T follicular helper cell (primary cell): ENCODE results near the gene UBE2D2.
A peak's percentile ranks its signal among the peaks of the same experiment; 100 is the strongest.
"Not testable (repeated sequence)": the region's sequence is repeated elsewhere in the genome, so short reads cannot be mapped to it uniquely, and the experiment has no call there.

Experiments
- DNase-seq: peaks from one replicate; pipeline ENCODE4 v3.0.0-alpha.2; 2020; ENCODE audit warnings: low read depth

Gene UBE2D2

DNA sequence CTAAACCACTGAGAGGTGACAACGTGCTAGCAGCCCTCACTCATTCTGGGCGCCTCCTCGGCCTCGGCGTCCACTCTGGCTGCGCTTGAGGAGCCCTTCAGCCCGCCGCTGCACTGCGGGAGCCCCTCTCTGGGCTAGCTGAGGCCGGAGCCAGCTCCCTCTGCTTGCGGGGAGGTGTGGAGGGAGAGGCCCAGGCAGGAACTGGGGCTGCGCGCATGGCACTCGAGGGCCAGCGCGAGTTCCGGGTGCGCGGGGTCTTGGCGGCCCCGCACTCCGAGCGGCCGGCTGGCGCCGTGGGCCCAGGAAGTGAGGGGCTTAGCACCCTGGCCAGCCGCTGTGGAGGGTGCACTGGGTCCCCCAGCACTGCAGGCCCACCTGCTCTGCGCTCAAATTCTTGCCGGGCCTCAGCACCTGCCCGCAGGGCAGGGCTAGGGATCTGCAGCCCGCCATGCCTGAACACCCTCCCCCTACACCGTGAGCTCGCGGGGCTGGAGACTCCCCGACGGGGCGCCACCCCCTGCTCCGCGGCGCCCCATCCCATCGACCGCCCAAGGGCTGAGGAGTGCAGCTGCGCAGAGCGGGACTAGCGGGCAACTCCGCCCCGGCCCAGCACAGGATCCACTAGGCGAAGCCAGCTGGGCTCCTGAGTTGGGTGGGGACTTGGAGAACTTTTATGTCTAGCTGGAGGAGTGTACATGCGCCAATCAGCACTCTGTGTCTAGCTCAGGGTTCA is 11.8 kb upstream of the UBE2D2 start:
- DNase-seq: no peak

DNA sequence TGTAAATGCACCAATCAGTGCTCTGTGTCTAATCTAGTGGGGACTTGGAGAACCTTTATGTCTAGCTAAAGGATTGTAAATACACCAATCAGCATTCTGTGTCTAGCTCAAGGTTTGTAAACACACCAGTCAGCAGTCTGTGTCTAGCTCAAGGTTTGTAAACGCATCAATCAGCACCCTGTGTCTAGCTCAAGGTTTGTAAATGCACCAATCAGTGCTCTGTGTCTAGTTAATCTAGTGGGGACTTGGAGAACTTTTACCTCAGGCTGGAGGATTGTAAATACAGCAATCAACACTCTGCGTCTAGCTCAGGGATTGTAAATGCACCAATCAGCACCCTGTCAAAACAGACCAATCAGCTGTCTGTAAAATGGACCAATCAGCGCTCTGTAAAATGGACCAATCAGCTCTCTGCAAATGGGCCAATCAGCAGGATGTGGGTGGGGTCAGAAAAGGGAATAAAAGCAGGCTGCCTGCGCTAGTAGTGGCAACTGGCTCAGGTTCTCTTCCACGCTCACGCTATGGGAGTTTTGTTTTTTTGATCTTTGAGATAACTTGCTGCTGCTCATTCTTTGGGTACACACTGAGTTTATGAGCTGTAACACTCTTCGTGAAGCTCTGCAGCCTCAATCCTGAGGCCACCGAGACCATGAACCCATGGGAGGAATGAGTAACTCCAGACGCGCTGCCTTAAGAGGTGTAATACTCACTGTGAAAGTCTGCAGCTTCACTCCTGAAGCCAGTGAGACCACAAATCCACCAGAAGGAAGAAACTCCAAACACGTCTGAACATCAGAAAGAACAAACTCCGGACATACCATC is 10.9 kb upstream of the UBE2D2 start:
- not testable (repeated sequence) for DNase-seq

DNA sequence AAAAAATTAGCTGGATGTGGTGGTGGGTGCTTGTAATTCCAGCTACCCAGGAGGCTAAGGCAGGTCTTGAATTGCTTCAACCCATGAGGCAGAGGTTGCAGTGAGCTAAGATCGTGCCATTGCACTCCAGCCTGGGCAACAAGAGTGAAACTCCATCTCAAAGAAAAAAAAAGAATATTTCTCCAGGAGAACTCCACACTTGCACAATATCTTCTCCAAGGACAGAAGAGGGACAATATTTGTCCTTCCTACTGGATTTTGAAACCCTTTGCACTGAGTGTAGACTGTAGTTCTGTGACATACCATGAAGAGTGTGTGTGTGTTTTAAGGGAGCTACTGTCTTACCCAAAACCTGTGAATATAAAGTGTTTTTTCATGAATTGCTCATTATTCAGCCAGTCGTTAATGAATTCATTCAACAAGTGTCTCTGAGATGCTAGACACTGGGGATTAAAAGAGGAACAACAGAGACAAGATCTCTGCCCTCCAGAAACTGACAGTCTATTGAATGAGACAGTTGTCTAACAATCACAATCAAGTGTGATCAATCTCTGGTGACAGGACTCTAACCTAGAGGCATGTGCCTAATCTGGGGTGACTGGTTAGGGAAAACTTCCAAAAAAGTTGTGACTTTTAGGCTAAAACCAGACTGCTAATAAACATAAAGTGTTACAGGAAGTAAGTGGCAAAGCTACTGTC is 9.8 kb upstream of the UBE2D2 start:
- no peak for DNase-seq

DNA sequence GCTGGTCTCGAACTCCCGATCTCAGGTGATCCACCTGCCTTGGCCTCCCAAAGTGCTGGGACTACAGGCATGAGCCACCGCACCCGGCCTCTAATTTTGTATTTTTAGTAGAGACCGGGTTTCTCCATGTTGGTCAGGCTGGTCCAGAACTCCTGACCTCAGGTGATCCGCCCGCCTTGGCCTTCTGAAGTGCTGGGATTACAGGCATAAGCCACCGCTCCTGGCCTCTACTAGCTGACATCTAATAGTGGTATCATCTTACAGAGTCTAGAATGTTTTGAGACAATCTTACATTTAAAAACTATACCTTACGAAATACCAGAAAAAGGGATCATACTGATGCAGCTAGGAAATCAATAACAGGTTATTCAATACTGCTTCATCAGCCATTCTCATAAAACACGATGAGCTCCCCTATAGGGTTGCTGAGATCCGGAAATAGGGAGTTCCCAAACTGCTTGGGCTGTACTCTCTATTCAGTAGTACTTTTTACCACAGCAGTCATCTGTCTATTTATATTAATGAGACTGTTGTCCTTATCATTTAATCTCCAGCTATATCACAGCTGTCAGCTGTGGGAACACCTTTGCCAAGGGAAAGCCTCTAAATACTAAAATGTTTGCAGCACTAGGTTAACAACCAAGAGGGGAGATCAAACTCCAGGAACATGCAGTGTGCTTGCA is 8.1 kb upstream of the UBE2D2 start:
- no peak for DNase-seq

DNA sequence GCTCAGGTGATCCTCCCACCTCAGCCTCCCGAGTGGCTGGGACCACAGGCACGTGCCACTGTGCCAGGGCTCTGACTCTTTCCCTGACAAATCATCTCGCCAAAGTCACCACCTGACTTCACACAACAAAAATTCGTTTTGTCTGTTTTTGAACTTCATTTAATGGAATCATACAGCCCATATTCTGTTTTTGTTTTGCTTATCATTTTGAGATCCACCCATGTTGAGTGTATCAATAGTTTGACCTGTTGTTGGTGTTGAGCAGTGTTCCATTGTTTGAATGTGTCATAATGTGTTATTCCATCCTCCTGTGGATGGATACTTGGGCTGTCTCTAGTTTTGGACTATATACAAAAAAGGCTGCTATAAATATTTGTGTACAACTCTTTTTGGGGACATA is 6.9 kb upstream of the UBE2D2 start:
- no peak for DNase-seq

DNA sequence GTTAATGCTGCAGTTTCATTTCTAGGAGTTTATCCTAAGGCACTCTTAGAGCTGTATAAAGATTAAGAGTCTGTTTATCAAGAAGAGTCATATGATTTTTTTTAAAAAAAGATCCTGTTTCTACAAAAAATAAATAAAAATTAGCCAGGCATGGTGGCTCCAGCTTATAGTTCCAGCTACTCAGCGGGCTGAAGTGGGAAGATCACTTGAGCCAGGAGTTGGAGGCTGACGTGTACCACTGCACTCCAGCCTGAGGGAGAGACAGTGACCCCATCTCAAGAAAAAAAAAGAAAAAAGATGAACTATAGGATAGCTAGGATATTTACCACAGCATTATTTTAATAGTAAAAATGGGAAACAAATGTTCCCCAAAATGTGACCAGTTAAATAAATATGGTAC is 3.3 kb upstream of the UBE2D2 start:
- DNase-seq: no peak

DNA sequence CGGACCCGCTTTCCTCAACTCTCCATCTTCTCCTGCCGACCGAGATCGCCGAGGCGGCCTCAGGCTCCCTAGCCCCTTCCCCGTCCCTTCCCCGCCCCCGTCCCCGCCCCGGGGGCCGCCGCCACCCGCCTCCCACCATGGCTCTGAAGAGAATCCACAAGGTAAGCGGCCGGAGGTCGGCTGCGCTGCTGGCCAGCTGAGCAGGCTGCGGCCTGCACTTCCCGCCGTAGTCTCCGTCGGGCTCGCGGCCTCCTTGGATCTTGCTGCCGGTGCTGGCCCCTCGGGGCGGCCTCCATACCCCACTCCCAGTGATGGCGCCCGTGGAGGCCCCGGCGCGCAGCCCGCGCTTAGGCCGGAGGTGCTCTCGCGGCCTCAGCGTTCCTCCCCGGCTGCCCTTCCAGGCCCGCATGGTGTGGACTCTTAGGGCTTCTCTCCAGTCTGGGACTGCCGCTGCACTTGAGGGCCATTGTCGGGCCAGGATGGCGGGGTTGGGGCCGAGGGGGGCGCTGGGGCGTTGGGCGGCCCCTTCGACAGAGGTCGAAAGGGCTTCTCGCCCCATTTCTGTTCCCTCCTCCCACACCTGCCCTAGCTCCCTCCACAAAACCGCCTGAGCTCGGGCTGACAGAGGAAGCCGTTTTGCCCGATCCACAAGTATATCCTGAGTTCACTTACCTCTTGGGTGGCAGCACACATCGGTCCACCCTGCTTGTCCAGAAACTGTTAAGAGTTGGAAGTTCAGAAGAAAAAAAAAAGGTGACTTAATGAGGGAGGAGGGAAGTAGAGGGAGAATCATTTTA is 714 bp downstream of the UBE2D2 start:
- DNase-seq: peak; percentile 49

DNA sequence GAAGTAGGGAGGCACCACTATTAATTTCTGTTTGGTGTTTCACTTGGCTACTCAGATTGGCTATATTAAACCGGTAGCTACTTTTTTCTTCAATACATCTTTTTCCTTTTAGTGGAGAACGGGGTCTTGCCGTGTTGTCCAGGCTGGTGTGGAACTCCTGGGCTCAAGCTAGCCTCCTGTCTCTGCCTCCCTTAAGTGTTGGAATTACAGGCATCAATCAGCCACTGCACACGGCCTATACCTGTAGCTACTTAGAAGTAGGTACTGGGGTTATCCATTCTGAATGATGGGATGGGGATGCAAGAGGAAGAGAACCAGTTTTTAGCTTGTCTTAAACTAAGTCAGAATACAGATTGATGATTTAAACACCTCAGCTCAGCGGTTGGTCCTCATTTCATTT is 1.7 kb downstream of the UBE2D2 start:
- DNase-seq: no peak

DNA sequence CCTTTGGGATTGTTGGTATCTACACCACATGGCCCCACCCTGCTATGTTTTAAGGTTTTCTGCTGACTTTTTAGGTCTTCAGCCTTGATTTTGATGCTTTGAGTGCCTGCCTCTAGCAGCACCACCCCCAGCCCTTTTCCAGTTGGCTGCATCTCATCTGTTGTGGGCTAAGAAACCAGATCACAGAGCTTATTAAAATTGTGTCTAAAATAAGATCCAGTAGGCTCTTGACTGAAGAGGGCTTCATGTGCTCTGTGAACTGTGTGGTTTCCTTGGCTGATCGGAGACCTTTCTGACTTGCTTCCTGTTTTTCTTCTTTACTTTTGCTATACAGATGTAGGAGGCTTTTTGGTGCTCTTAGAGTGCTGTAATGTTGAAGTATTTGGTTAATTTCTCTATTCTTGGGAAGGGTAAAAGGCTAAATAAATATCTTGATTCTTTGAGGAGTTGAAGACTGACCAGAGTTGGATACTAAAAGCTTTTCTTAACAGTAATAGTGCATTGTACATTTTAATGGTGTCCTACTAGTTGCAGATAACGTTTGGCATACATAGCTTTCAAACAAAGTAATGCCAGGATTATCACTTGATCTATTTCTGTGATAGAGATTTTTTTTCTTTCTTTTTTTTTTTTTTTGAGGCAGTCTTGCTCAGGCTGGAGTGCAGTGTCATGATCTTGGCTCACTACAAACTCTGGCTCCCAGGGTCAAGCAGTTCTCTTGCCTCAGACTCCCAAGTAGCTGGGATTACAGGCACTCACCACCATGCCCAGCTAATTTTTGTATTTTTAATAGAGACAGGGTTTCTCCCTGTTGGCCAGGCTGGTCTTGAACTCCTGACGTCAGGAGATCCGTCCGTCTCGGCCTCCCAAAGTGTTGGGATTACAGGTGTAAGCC is 4.5 kb downstream of the UBE2D2 start:
- DNase-seq: peak; percentile 49

DNA sequence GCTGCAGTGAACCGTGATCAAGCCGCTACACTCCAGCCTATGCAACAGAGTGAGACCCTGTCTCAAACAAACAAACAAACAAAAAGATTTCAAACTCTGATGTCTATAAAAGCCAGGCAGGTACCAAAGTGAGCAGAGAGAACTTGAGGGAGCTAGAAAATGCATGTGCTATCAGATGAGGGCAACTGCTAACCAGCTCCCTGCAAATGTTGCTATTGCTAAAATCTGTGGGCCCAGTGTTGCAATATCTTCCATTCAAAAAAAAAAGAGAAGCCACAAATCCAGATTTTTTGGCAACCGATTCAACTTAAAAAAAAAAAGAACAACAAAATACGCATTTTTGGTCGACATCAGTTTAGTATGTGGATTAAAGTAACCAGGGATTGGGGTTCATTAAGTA is 5.5 kb downstream of the UBE2D2 start:
- no peak for DNase-seq

DNA sequence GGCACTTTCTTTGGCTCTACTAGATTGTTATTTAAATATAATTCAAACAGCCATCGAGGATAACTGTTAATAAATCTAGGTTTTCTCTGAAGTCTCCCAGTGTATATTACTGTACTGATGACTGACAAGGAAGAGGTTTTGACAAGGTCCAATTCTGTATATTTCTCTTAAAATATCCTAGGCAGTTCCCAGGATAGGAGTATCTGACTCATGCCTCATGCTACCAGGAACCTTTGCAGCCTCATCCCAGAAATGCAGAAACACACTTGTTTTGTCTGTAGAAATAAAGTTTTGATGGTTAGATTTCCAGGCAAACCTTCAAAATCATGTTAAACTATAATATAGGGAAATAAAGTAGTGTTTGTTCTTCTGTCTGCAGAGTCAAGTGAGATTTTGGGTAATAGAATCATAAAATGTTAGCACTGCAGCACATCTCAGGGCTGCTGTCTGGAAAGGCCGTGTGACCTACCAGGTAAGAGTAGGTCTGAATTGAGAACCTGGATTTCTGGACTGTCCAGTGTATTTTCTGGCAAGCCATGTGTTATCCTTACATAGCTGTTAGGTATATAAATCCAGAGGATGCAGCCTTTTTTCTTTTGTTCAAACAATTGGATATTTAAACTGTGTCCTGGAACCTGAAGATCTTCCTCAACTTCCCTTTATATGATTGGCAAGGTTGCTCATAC is 8.3 kb downstream of the UBE2D2 start:
- no peak for DNase-seq

DNA sequence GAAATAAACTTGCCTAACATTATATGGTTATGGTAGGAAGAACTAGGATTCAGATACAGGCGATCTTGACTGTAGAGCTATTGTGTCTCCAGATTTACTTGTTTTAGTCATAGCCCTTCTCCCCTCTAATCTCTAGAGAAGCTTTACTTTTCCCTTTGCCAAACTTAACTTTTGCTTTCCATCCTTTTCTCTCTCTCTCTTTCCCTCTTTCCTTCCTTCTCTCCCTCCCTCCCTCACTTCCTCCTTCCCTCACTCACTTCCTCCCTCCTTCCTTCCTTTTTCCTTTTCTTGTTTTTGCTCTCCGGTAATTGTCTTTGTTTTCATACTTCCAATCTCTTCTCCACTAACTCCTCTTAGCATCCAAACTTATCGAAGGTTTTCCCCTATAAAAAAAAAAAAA is 10.4 kb downstream of the UBE2D2 start:
- no peak for DNase-seq

DNA sequence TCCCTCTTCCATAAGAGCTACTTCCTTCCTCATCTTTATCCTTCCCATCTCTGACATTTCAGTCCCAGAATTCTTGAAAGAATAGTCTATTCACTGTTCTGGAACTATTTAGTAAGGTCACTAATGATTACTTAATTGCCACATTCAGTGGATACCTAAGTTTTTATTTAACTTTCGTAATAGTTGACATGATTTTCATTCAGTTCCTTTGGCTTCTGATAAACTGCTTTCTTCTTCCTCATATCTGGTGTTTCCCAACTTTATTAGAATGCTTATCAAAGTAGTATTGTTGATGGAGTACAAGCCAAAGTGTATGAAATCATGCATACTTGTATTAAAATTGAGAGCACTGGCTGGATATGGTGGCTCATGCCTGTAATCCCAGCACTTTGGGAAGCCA is 10.8 kb downstream of the UBE2D2 start:
- no peak for DNase-seq

DNA sequence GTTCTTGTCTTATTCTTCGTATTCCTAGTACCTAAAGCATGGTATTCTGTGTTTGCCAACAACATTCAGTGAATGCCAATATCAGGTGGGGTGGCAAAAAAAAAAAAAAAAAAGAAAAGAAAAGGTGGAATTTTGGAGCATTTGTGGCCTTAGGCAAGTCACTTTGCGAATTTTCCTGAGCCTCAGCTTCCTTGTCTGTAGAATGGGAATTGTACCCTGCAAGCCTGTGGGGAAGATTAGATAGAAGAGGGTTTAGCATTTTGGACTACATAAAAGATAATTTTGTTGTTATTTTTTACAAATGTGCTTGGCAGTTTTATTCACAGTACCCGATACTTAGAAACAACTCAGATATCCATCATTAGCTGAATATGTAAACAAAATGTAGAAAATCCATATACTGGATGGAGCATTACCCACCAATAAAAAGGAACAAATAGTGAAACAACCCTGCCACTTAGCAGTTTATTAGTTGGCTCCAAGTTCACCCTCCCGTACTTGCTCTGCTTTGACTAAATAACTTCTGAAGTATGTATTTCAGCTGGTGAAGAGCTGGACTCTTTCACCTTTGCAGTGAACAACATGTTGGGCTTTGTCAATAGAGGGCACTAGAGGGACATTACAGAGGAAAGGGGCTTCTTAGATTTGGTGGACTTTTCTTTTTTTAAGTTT is 13.6 kb downstream of the UBE2D2 start:
- no peak for DNase-seq

DNA sequence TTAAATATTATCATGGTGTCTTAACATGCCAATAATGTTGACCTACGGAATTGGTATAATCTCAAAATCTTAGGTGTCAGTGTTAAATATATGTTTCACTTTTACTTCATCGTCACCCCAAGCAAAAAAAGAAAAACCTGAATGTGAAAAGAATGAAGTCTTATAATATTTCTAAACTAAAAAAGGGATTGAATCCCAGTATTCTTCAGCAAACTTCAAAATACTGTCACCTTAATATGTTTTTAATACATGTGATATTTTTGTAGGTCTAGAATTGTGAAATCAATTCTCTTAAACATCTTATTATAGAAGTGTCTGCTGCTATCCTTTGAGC is 14.1 kb downstream of the UBE2D2 start:
- no peak for DNase-seq

DNA sequence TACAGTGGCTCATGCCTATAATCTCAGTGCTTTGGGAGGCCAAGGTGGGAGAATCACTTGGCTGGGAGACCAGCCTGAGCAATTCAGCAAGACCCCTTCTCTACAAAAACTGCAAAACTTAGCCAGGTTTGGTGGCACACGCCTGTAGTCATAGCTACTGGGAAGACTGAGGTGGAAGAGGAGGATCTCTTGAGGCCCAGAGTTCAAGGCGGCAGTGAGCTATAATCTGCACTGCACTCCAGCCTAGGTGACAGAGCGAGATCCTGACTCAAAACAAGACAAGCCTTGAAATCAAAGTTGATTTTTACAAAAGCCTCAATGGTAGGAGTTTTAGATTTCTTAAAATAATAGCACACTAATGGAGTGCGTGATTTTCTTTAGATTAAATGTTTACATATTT is 14.6 kb downstream of the UBE2D2 start:
- no peak for DNase-seq

DNA sequence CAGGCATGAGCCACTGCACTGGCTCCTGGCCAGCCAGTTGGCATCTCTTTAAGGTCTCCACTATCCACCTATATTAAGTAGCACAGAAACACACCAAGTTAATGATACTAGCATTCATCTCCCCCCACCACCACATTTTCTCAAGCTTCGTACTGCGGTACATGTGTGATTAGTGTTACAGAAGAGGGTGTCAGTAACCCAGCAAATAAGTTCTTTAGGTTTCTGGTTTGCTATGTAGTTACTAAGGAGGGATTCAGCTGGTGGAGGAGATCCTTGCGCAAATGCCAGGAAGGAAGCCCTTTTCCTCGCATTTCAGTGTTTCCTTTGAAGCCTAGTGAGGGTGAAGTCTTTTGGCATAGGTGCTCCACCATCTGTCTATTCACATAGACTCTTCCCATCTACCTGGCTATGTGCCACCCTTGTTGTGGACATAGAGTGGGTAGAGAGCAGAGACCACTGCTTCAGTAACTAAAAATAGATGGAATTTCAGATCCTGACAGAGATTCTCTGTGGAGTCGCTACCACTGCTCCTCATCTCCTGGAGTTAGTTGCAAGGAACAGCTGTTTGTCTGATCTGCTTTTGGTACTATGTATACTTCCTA is 16.7 kb downstream of the UBE2D2 start:
- no peak for DNase-seq

DNA sequence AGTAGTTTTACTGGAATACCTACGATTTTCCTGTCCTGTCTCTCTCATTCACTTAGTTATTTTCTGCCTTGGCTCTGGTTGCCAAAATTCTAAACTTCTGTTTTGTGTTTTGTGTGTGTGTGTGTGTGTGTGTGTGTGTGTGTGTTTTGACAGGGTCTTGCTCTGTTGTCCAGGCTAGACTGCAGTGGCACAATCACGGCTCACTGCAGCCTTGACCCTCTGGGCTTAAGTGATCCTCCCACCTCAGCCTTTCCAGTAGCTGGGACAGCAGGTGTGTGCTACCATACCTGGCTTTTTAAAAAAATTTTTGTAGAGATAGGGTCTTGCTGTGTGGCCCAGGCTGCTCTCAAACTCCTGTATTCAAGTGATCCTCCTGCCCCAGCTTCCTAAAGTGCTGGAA is 17.2 kb downstream of the UBE2D2 start:
- DNase-seq: no peak

DNA sequence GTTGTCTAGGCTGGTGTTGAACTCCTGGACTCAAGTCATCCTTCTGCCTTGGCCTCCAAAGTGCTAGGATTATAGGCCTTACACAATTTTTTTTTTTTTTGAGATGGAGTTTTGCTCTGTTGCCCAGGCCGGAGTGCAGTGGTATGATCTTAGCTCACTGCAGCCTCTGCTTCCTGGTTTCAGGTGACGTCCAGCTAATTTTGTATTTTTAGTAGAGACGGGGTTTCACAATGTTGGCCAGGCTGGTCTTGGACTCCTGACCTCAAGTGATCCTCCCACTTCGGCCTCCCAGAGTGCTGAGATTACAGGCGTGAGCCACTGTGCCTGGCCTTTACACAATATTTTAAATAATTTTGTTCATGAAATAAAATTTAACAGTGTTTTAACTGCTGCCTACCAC is 21.0 kb downstream of the UBE2D2 start:
- not testable (repeated sequence) for DNase-seq
